Naive thymus-derived CD8-positive, alpha-beta T cell (primary cell): ENCODE measurements around the gene PGPEP1. TPM values are rescaled to one million over a fixed set of nuclear protein-coding genes. Genes with fewer than 3 reads are reported as not detected.

Source experiments
- ATAC-seq, 2 donors: fragments of 150-1000 bp; cut with Tn5 transposase in 1 of 2; sonication (Bioruptor Pico), chemical (Tn5 transposase) in 1 of 2; 1 replicate in 1 of 2; 2 replicates in 1 of 2; pipeline ENCODE4 v1.10.0; 2021; ENCODE audit warnings: mild to moderate bottlenecking in 2 of 2, moderate library complexity in 2 of 2
- POLR2A ChIA-PET: fragments of 350-600 bp; sonication (Branson Sonifier 250); formaldehyde crosslinking; loops from one replicate; lab custom pipeline; 2021; ENCODE audit warnings: antibody characterized with exemption; lab: Charles Lee
- DNase-seq, 10 donors: peaks; one replicate each; pipeline versions ENCODE4 v3.0.0 to v3.0.0-alpha.2; 2020 to 2022
- H3K27ac Mint-ChIP-seq, 10 donors: one replicate each; pipeline ENCODE4 v1.8.0; 2020 to 2022; ENCODE audit warnings: mild to moderate bottlenecking in 10 of 10, mixed read lengths in 10 of 10, moderate library complexity in 4 of 10, inconsistent platforms in 1 of 10
- H3K27me3 Mint-ChIP-seq, 5 donors: one replicate each; pipeline ENCODE4 v1.8.0; 2021 to 2022; ENCODE audit warnings: mixed read lengths in 5 of 5
- H3K36me3 Mint-ChIP-seq, 3 donors: one replicate each; pipeline ENCODE4 v1.8.0; 2020 to 2022; ENCODE audit warnings: mixed read lengths in 3 of 3, mild to moderate bottlenecking in 2 of 3, inconsistent platforms in 1 of 3
- H3K4me1 Mint-ChIP-seq, 4 donors: one replicate each; pipeline ENCODE4 v1.8.0; 2021 to 2022; ENCODE audit warnings: mixed read lengths in 4 of 4
- H3K4me3 Mint-ChIP-seq, 10 donors: one replicate each; pipeline ENCODE4 v1.8.0; 2020 to 2022; ENCODE audit warnings: mild to moderate bottlenecking in 10 of 10, mixed read lengths in 10 of 10, moderate library complexity in 6 of 10, inconsistent platforms in 1 of 10
- H3K9me3 Mint-ChIP-seq, 9 donors: one replicate each; pipeline ENCODE4 v1.8.0; 2020 to 2022; ENCODE audit warnings: mixed read lengths in 9 of 9, mild to moderate bottlenecking in 3 of 9, inconsistent platforms in 1 of 9, moderate library complexity in 1 of 9
- polyA plus RNA-seq, 3 donors: library from polyadenylated mRNA; unstranded; fragments of 300-500 nt; fragmentation: Illumina TruSeq; gene quantifications; one replicate each; pipeline ENCODE4 v1.2.3, GENCODE V29; 2021
- total RNA-seq, 8 experiments: library from RNA in 2 of 8; stranded (reverse) in 2 of 8; gene quantifications; one replicate each; pipeline ENCODE4 v1.2.3 and lab custom pipeline; 2021 to 2026

The PGPEP1 gene, protein sequence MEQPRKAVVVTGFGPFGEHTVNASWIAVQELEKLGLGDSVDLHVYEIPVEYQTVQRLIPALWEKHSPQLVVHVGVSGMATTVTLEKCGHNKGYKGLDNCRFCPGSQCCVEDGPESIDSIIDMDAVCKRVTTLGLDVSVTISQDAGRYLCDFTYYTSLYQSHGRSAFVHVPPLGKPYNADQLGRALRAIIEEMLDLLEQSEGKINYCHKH
- total RNA-seq = 10 to 100 TPM; 55.9 to 61.0 TPM
- 10 to 100 TPM in 1 of 3 donors, 1 to 10 TPM in 2; 9.3 to 11.9 (median 9.7) TPM for polyA plus RNA-seq
- total RNA-seq (lab: John Stamatoyannopoulos, UW) = 13.3 to 119 (median 75.8) reads per million in 6 experiments

DNA sequence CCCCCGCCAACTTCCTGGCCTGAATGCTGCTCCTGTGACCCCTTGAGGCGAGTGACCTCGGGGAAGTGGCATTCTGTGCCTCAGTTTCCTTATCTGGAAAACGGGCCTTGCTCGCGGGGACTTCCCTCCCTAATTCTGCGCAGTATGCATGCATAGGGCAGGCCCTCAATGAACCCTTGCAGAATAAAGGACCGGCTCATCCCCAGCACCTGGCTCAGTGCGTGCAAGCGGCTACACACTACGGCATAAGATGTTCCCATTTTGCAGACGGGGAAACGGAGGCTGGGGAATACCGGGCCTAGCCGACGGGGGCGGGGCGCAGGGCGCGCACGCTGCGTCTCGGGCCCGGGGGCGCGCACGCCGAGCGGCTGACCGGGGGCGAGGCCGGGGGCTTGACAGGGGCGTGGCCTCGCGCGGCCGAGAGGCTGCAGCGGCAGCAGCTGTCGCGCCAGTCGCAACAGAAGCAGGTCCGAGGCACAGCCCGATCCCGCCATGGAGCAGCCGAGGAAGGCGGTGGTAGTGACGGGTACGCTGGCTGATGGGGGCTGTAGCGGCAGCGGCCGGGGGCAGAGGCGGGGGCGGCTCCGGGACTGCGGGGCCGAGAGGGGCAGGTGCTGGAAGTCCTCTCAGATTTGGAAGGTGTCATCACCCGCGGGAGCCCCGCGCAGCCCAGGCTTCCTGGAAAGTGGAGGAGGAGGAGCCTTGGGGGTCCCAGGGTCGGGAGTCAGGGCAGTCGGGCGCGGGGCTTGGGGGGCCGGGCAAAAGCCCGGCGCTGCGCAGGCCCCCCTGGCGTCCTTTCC is at the start of gene PGPEP1:
TSS of gene PGPEP1 (plus strand) at position 409 of the 800 bp plus-strand sequence. CDS start at position 493, 84 bp downstream.
- H3K27ac Mint-ChIP-seq = peak within 1 kb of the TSS; percentile 28 to 97 (median 94)
- peaks cover 10 to 24% (median 20%) of the 10 kb centered on the region in 4 donors for H3K4me1 Mint-ChIP-seq
- H3K27me3 Mint-ChIP-seq = peaks cover 0 to 1% (median 0%) of the 10 kb centered on the region in 5 donors
- no peaks in the 10 kb centered on the region for H3K9me3 Mint-ChIP-seq
- H3K4me3 Mint-ChIP-seq = peak within 1 kb of the TSS; percentile 84 to 93 (median 90)
- peak in 9 of 10 donors; percentile 29 to 69 (median 52) for DNase-seq
- peak; percentile 42 to 67 for ATAC-seq
- POLR2A ChIA-PET = interaction anchor here (0.6 to 8.0 kb wide), 5 partner anchors 12 to 300 kb away, joined by 3 to 60 read pairs (median 4); partner anchors contain the start of genes JUND and LSM4
- H3K36me3 Mint-ChIP-seq = peaks cover 0 to 28% (median 0%) of the 10 kb centered on the region in 3 donors

DNA sequence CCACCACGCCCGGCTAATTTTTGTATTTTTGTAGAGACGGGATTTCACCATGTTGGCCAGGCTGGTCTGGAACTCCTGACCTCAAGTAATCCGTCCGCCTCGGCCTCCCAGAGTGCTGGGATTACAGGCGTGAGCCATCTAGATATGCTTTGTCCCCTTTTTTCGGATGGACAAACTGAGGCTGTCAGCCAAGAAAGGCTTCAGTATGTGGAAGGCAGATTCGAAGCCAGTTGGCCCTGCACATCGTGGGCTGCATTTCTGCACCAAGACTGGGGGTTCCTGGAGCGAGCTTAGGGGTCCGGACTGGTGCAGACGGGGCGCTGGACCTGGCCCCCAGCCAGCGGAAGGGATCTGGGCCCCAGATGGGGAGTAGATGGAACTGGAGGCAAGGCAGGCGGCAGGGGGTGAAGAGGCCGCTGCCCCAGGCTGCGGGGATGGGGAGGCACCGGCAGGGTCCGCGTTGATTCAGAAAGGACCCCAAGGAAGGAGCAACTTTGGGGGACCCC is 49.3 kb upstream of the PGPEP1 start:
- Mint-ChIP-seq H3K36me3 (no peaks in the 10 kb centered on the region), H3K27me3 (peaks cover 0 to 1% (median 0%) of the 10 kb centered on the region in 5 donors), H3K4me1 (peaks cover 33 to 71% (median 63%) of the 10 kb centered on the region in 4 donors), H3K4me3 (peak overlapping the region; percentile 80 to 96 (median 92)), H3K9me3 (peaks cover 0 to 8% (median 0%) of the 10 kb centered on the region in 9 donors), H3K27ac (peak overlapping the region; percentile 91 to 100 (median 97))
- ATAC-seq (peak in 1 of 2 donors; percentile 0), DNase-seq (peak in 2 of 10 donors; percentile 26 to 43)
- POLR2A ChIA-PET = interaction anchor here (5.6 to 23.0 kb wide), 2 partner anchors 11 to 25 kb away, joined by 229 to 2305 read pairs; partner anchors contain the start of genes JUND and LSM4

DNA sequence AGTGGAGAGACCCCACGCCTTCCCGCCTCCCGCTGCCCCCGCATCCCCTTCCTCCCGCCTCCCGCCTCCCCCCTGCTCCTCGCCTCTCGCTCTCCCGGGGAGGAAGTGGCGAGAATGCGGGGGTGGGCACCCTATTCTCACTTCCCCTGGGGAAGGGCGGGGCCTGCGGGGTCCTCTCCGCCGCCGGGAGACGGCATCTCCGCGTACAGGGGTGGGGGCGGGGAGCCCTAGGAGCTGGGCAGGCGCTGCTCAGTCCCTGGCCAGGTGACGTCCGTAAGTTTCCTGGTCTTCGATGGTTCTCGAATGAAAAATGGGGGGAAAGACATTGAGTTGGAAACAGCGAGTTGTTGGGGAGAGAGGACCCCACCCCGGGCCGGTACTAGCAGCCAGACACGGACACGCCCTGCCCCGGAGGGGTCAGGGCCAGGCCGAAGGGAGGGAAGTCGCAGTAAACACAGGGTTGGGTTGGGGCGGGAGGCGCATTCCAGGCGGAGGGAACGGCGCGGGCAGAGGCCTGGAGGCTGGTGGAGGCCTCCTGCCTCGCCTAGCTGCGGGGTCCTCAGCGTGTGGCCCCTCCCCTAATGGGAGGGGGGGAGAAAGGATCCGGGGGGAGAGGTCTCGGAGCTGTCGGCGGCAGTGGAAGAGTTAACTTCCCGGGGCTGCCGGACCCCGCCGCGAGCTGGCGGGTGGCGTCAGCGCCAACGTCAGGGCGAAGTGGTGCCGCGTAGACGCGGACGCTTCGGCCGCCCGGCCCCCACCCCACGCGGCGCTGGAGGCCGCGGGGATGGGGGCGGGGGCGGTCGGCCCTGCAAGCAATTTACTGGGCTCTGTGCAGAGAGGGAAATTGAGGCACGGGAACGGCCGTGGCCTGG is 48.6 kb upstream of the PGPEP1 start:
- Mint-ChIP-seq H3K4me1 (peaks cover 31 to 67% (median 60%) of the 10 kb centered on the region in 4 donors), H3K9me3 (peaks cover 0 to 10% (median 0%) of the 10 kb centered on the region in 9 donors), H3K4me3 (peak overlapping the region; percentile 80 to 96 (median 92)), H3K27ac (peak overlapping the region; percentile 93 to 100 (median 97)), H3K27me3 (peaks cover 0 to 1% (median 0%) of the 10 kb centered on the region in 5 donors), H3K36me3 (no peaks in the 10 kb centered on the region)
- ATAC-seq (peak; percentile 38 to 50), DNase-seq (peak; percentile 71 to 91 (median 81))
- POLR2A ChIA-PET = interaction anchor here (1.5 to 23.0 kb wide), 5 partner anchors 7 to 96 kb away, joined by 3 to 2305 read pairs (median 10); partner anchors contain the start of genes JUND, LSM4 and RAB3A

DNA sequence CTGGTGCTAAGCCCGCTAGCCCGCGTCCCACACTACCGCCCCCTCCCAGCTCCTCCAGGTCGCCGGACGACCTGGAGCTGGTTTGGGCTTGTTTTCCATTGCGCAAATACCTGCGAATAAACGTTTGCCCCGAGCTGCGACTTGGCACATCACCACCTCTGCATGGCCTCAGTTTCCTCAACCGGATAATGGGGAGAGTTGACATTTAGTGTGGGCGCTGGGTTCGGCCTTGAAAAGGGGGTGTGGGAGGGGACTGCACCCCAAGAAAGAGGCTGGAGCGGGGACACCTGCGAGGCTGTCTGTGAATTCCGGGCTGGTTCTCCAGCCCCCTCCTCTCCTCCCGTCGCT is 48.0 kb upstream of the PGPEP1 start:
- H3K27ac Mint-ChIP-seq = peak overlapping the region; percentile 60 to 100 (median 97)
- peaks cover 0 to 1% (median 0%) of the 10 kb centered on the region in 5 donors for H3K27me3 Mint-ChIP-seq
- H3K4me3 Mint-ChIP-seq = peak overlapping the region; percentile 80 to 96 (median 92)
- POLR2A ChIA-PET = interaction anchor here (1.3 to 23.0 kb wide), 6 partner anchors 8 to 137 kb away, joined by 3 to 2305 read pairs (median 8); partner anchors contain the start of genes JUND, LSM4 and RAB3A
- H3K36me3 Mint-ChIP-seq = no peaks in the 10 kb centered on the region
- DNase-seq (peak in 5 of 10 donors; percentile 21 to 50 (median 44)), ATAC-seq (peak in 1 of 2 donors; percentile 2)
- H3K9me3 Mint-ChIP-seq = peaks cover 0 to 10% (median 0%) of the 10 kb centered on the region in 9 donors
- H3K4me1 Mint-ChIP-seq = peaks cover 29 to 65% (median 60%) of the 10 kb centered on the region in 4 donors

DNA sequence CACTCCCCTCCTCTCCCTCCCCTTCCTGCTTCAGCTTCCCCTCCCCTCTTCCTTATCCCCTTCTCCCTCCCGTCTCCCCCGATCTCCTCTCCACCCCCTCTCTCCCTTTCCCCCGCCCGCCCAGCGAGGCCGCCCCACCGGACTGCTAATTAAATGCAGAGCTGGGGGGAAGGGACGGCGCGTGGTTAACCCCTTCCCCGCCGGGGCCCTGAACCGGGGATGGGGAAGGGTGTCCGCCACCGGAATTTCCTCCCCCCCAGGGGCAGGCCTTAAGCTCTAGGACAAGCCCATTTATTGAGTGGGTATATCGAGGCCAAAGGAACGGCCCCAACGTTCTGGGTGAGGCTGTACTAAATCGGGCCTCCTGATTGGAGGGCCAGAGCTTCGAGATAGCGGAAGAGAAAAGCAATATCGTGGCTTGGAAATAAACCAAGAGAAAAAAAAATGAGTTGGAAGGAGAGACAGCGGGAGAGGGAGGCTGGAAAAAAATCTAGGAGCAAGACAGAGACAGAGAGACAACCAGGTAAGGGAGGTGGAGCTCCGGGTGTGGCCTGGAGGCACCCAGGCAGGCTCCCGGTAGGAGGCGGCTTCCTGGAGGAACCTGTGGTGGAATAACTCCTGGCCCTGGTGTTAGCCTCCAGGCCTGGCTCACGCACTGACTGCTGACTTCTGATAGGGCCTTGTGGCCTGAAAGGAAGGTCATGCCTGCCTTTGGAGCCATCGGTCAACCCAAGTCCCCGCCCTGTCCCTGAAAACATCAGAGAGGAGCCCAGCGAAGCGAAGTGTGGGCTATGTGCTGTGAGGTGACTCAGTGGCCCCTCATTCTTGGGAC is 47.4 kb upstream of the PGPEP1 start:
- H3K4me1 Mint-ChIP-seq = peaks cover 29 to 65% (median 62%) of the 10 kb centered on the region in 4 donors
- peak overlapping the region; percentile 56 to 96 (median 91) for H3K4me3 Mint-ChIP-seq
- H3K9me3 Mint-ChIP-seq = peaks cover 0 to 10% (median 0%) of the 10 kb centered on the region in 9 donors
- no peaks in the 10 kb centered on the region for H3K36me3 Mint-ChIP-seq
- ATAC-seq (no peak), DNase-seq (no peak)
- POLR2A ChIA-PET = interaction anchor here (0.6 to 23.0 kb wide), 7 partner anchors 9 to 269 kb away, joined by 3 to 2305 read pairs (median 5); partner anchors contain the start of genes JUND, LSM4 and RAB3A
- peaks cover 0 to 1% (median 0%) of the 10 kb centered on the region in 5 donors for H3K27me3 Mint-ChIP-seq
- H3K27ac Mint-ChIP-seq = peak overlapping the region; percentile 92 to 100 (median 97)

DNA sequence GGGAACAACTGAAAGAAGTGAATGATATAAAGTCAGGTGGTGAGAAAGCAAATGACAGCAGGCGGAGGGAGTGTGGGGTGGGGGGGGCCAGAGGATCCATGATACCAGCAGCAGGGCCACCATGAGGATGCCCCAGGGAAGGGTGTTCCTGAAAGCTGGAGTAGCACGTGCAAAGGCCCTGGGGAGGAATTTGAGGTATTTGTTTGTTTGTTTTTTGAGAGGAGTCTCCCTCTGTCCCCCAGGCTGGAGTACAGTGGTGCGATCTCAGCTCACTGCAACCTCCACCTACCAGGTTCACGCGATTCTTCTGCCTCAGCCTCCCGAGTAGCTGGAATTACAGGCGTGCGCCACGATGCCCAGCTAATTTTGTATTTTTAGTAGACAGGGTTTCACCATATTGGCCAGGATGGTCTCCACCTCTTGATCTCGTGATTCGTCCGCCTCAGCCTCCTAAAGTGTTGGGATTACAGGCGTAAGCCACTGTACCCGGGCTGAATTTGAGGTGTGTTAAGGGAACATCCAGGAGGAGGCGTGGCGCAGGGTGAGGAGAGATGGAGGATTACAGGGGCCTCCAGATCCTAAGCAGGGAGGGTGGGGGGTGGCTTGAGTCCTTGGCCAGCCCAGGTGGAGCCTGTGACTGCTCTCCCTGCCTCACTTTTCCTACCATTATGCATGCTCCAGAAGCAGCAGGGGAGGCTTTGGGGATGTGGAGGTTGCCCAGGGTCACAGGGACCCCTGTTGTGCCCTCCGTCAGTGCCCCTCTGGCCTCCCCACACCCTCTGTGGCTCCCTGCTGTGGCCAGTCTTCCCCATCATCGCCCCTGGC is 46.5 kb upstream of the PGPEP1 start:
- no peak for DNase-seq
- no peak for ATAC-seq
- Mint-ChIP-seq H3K36me3 (no peaks in the 10 kb centered on the region), H3K4me1 (peaks cover 29 to 64% (median 59%) of the 10 kb centered on the region in 4 donors), H3K9me3 (peaks cover 0 to 10% (median 0%) of the 10 kb centered on the region in 9 donors), H3K27me3 (peaks cover 0 to 1% (median 0%) of the 10 kb centered on the region in 5 donors), H3K27ac (peak overlapping the region; percentile 92 to 100 (median 97)), H3K4me3 (peak overlapping the region; percentile 56 to 96 (median 85))
- POLR2A ChIA-PET = interaction anchor here (0.6 to 23.0 kb wide), 7 partner anchors 9 to 1524 kb away, joined by 3 to 2305 read pairs (median 5); partner anchors contain the start of genes JUND, LSM4 and RAB3A

DNA sequence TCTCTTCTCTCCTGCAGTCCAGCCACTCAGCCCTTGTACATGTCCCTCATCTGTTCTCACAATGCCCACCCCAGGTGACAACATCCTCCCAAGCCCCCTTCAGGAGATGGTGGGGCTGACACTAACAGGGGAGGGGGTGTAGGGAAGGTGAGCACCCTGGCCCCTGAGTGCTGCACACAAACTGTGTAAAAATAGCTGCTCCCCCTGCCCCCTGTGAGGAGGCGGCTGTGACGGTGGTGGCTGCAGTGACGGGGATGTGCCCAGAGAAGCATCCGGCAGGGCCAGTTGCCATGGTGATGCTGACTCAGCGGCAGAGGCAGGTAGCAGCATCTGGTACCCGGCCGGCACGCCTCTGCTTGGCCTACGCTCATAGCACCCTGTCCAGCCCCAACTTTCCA is 45.9 kb upstream of the PGPEP1 start:
- POLR2A ChIA-PET = interaction anchor here (0.6 to 23.0 kb wide), 4 partner anchors 9 to 1523 kb away, joined by 3 to 2305 read pairs (median 116); partner anchors contain the start of genes JUND and LSM4
- Mint-ChIP-seq H3K4me3 (peak overlapping the region; percentile 48 to 94 (median 72)), H3K36me3 (no peaks in the 10 kb centered on the region), H3K9me3 (peaks cover 0 to 10% (median 0%) of the 10 kb centered on the region in 9 donors), H3K4me1 (peaks cover 29 to 60% (median 57%) of the 10 kb centered on the region in 4 donors), H3K27me3 (peaks cover 0 to 1% (median 0%) of the 10 kb centered on the region in 5 donors), H3K27ac (peak overlapping the region; percentile 89 to 100 (median 97))
- ATAC-seq (peak; percentile 64 to 73), DNase-seq (peak; percentile 75 to 98 (median 88))

DNA sequence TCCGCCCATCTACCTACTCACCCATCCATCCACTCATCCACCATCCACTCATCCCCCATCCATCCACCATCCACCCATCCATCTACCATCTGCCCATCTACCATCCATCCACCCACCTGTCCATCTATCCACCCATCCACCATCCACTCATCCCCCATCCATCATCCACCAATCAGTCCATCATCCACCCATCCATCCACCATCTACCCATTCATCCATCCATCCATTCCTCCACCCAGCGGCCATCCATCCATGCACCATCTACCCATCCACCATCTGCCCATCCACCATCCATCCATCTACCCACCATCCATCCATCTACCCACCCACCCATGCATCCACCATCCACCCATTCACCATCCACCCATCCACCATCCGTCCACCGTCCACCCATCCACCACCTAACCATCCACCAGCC is 45.4 kb upstream of the PGPEP1 start:
- Mint-ChIP-seq H3K36me3 (no peaks in the 10 kb centered on the region), H3K4me3 (peak overlapping the region in 3 of 10 donors; percentile 28 to 94 (median 73)), H3K9me3 (peaks cover 0 to 10% (median 0%) of the 10 kb centered on the region in 9 donors), H3K4me1 (peaks cover 25 to 54% (median 51%) of the 10 kb centered on the region in 4 donors), H3K27me3 (peaks cover 0 to 1% (median 0%) of the 10 kb centered on the region in 5 donors), H3K27ac (peak overlapping the region in 8 of 10 donors; percentile 97 to 100 (median 98))
- no peak for DNase-seq
- ATAC-seq = no peak
- POLR2A ChIA-PET = interaction anchor here (1.0 to 23.0 kb wide), 3 partner anchors 10 to 21 kb away, joined by 3 to 2305 read pairs (median 229); partner anchors contain the start of genes JUND and LSM4

DNA sequence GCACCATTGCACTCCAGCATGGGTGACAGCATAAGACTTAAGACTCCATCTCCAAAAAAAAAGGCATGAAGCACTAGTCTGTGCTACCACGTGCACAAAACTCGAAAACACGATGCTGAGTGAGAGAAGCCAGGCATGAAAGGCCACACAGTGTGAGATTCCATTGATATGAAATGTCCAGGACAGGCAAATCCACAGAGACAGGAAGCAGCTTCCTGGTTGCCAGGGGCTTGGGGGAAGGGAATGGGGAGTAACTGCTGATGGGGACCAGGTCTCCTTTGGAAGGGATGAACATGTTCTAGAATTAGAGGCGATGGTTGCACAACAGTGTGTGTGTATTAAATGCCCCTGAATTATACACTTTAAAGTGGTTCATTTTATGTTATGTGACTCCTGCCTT is 43.1 kb upstream of the PGPEP1 start:
- peaks cover 0 to 10% (median 0%) of the 10 kb centered on the region in 9 donors for H3K9me3 Mint-ChIP-seq
- no peak for DNase-seq
- H3K27me3 Mint-ChIP-seq = peaks cover 0 to 1% (median 0%) of the 10 kb centered on the region in 5 donors
- no peaks in the 10 kb centered on the region for H3K36me3 Mint-ChIP-seq
- peak overlapping the region in 9 of 10 donors; percentile 8 to 97 (median 76) for H3K27ac Mint-ChIP-seq
- no peak for ATAC-seq
- peaks cover 17 to 49% (median 36%) of the 10 kb centered on the region in 4 donors for H3K4me1 Mint-ChIP-seq
- POLR2A ChIA-PET = interaction anchor here (0.6 to 1.2 kb wide), 3 partner anchors 11 to 32 kb away, joined by 3 read pairs; partner anchors contain the start of gene JUND
- H3K4me3 Mint-ChIP-seq = no peak overlapping the region
